ENCODE measurements around the gene HHIPL1.

Gene HHIPL1

DNA sequence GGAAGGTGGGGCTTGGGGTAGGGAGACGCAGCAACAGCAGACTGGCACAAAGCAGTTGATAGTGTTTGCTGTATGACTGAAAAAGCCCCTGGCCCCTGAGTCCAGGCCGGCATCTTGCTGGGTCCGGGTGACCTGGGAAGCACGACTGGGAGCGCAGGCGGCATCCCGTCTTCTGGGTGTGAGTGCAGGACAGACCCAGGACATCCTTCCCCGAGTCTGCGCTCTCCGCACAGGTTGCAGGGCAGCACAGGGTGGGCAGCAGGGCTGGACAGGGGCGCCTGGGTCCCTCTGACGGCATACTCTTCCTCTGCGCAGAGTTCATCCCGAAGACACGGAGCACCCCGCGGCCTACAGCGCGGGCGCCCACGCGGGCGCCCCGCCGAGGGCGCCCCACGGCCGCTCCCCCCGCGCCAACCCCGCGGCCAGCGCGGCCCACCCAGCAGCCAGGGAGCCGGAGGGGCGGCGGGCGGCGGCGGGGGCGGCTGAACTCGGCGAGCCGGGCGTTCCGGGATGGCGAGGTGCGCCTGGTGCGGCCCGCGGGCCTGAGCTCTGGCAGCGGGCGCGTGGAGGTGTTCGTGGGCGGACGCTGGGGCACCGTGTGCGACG is 29.9 kb downstream of the HHIPL1 start:
- no peak overlapping the region for H3K27ac ChIP-seq
- TF ChIP-seq ZFX (IDR thresholded peaks at IDR 0.05; ENCODE audit: borderline replicate concordance) = no peak
- TF ChIP-seq, protein P1, sequence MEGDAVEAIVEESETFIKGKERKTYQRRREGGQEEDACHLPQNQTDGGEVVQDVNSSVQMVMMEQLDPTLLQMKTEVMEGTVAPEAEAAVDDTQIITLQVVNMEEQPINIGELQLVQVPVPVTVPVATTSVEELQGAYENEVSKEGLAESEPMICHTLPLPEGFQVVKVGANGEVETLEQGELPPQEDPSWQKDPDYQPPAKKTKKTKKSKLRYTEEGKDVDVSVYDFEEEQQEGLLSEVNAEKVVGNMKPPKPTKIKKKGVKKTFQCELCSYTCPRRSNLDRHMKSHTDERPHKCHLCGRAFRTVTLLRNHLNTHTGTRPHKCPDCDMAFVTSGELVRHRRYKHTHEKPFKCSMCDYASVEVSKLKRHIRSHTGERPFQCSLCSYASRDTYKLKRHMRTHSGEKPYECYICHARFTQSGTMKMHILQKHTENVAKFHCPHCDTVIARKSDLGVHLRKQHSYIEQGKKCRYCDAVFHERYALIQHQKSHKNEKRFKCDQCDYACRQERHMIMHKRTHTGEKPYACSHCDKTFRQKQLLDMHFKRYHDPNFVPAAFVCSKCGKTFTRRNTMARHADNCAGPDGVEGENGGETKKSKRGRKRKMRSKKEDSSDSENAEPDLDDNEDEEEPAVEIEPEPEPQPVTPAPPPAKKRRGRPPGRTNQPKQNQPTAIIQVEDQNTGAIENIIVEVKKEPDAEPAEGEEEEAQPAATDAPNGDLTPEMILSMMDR (IDR thresholded peaks at IDR 0.05) = no peak

DNA sequence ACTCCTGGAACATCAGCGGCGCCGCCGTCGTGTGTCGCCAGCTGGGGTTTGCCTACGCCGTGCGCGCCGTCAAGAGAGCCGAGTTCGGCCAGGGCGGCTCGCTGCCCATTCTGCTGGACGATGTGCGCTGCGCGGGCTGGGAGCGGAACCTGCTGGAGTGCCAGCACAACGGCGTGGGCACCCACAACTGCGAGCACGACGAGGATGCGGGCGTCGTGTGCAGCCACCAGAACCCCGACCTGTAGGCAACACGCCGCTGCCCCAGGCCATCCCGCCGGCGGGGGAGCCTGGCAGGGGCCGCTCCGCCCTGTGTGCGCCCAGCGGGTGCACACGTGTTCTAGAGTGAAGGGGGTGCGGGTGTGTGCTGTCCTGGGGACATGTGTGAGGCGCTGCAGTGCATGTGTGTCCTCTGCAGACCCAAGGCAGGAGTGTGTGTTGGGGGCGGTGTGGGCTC is 30.5 kb downstream of the HHIPL1 start:
- no peak overlapping the region for H3K27ac ChIP-seq
- TF ChIP-seq ZFX (IDR thresholded peaks at IDR 0.05; ENCODE audit: borderline replicate concordance) = no peak

DNA sequence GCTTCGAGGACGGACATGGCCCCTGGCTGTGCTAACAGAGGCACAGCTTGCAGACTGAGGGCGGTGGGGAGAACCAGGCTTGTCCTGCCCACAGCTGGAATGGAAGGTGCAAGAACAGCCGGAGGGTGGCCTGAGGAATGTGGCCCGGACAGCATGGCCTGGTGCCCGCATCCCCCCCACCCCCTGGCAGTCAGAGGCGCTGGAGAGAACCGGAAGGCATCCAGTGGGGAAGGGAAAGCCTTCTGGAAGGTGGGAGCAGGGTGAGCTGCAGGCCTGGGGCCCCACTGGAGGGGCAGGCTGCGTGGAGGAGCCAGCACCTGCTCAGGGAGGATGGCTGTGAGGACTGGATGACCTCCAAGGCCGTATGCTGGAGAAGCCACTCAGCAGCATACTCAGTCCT is 31.0 kb downstream of the HHIPL1 start:
- no peak overlapping the region for H3K27ac ChIP-seq
- no peak for TF ChIP-seq ZFX (IDR thresholded peaks at IDR 0.05; ENCODE audit: borderline replicate concordance)
- TF ChIP-seq, protein P1 (IDR thresholded peaks at IDR 0.05) = no peak

DNA sequence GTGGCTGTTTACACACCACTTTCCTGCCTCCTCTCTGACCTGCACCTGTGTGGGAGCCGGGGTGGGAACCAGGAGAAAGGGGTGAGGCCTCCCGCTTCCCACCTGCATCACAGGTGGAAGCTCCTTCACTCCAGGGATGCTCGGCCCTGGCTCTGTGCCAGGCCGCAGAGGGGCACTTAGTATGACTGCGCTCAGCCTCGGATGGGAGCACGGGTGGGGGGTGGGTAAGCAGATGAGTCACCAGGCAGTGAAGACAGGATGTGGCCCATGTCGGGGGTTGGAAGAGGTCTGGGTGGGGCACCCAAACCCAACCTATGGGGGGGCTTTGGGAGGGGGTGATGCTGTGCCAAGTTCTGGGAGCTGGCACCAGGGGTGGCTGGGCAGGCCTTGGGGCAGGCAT is 31.7 kb downstream of the HHIPL1 start:
- TF ChIP-seq ZFX (IDR thresholded peaks at IDR 0.05; ENCODE audit: borderline replicate concordance) = no peak
- TF ChIP-seq, protein P1 (IDR thresholded peaks at IDR 0.05) = no peak
- H3K27ac ChIP-seq = no peak overlapping the region

DNA sequence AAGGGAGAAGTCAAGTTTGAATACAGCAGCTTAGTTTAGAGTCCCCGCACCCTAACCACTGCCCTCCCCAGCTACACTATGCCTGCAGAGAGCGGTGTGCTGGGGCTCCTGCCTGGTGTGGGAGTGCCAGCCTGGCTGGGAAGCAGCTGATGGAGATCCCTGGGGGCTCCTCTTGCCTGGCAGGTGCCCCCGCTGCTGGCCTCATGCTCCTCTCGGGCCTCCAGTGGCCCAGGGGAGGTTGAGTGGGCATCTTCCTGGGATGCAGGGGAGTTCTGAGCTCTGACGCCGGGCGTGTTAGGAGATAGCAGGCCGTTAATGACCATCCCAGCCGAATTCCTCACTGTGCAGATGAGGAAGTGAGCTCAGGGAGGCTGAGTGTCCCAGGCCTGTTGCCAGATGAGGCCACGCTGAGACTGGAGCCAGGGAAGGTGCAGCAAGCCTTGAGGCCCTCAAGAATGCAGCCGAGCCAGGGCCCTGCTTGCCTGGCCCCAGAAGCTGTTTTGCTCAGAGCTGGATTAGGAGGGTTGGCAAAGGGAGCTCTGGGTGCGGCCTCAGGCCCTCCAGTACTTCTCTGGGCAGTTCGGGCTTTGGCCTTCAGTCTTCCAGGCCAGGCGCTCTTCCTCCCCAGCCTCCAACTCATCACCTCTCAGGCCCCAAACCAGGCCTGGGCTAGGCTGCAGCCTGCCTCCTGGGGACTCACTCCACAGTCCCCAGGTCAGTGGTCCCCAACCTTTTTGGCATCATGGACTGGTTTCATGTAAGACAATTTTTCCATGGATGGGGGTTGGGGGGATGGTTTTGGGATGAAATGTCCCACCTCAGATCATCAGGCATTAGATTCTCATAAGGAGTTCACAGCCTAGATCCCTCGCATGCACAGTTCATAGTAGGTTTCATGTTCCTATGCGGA is 32.6 kb downstream of the HHIPL1 start:
- TF ChIP-seq, protein P1 (IDR thresholded peaks at IDR 0.05) = no peak
- no peak for TF ChIP-seq ZFX (IDR thresholded peaks at IDR 0.05; ENCODE audit: borderline replicate concordance)
- H3K27ac ChIP-seq = no peak overlapping the region

DNA sequence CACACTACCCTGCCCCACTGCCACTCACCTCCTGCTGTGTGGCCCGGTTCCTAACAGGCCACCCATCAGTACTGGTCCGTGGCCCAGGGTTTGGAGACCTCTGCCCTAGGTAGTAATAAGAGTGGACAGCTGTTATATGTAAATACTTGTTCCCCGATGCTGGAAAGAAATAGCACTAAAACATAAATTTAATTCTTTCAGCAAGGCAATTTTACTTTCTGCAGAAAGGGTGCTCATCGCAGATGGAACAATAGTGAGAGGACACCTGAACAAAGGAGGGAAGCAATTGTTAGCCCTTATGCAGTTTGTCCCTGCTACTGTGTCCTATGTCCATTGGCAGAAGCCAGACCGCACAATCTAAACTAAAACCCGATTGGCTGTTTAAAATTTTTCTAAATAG is 33.3 kb downstream of the HHIPL1 start:
- H3K27ac ChIP-seq = no peak overlapping the region
- TF ChIP-seq, protein P1 (IDR thresholded peaks at IDR 0.05) = no peak
- TF ChIP-seq ZFX (IDR thresholded peaks at IDR 0.05; ENCODE audit: borderline replicate concordance) = no peak

DNA sequence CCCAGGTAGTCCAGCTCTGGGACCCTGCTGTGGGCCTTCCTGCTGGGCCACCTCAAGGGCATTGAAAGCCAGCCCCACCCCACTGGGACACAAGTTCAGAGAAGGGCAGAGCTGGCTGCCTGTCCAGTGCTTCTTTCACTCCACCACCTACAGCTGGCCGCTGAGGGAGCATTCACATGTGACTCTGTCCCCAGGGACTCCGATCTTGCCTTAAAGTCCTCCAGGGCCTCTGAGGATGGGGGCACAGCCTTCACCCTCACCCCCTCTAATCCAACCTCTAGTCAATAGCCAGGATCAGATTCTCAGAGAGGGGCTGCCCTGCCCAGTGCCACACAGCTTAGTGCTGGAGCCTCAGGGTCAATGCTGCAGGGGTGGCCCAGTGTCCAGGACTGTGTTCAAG is 34.2 kb downstream of the HHIPL1 start:
- TF ChIP-seq ZFX (IDR thresholded peaks at IDR 0.05; ENCODE audit: borderline replicate concordance) = no peak
- TF ChIP-seq, protein P1 (IDR thresholded peaks at IDR 0.05) = no peak
- H3K27ac ChIP-seq = no peak overlapping the region
